HL-60 (cell line): ENCODE measurements around the gene SEC14L1.

Experiments
- DNase-seq, 2 experiments: peaks; one replicate each; pipeline ENCODE4 v3.0.0-alpha.2; 2010 to 2020; ENCODE audit warnings: low read depth in 1 of 2, low spot score in 1 of 2
- H3K27ac ChIP-seq: fragments of 250-450 bp; sonication (Bioruptor Pico); replicated peaks from 2 replicates; pipeline ENCODE4 v1.5.1; 2020; ENCODE audit warnings: mild to moderate bottlenecking, moderate library complexity
- H3K27me3 ChIP-seq: fragments of 250-450 bp; sonication (Bioruptor Pico); 2 replicates; pipeline ENCODE4 v1.5.1; 2021; ENCODE audit warnings: mild to moderate bottlenecking, moderate library complexity; ENCODE audit not compliant: insufficient read depth, poor library complexity, severe bottlenecking
- H3K4me3 ChIP-seq: replicated peaks from 2 replicates; pipeline ENCODE4 v1.5.1; 2011; ENCODE audit warnings: mild to moderate bottlenecking, control low read depth, low read length; ENCODE audit not compliant: insufficient read depth
- GABPA ChIP-seq: IDR thresholded peaks from 2 replicates; pipeline ENCODE4 v1.6.1; 2012; ENCODE audit warnings: low read depth
- POLR2AphosphoS5 ChIP-seq: IDR thresholded peaks from 2 replicates; pipeline ENCODE4 v1.6.1; 2012; ENCODE audit warnings: low read depth
- REST ChIP-seq: IDR thresholded peaks from 2 replicates; pipeline ENCODE4 v1.6.1; 2012; ENCODE audit warnings: low read depth; ENCODE audit not compliant: insufficient replicate concordance
- SPI1 ChIP-seq: IDR thresholded peaks from 2 replicates; pipeline ENCODE4 v1.6.1; 2012; ENCODE audit warnings: low read depth, mild to moderate bottlenecking, borderline replicate concordance
- TF ChIP-seq, protein P1 (sequence below): IDR thresholded peaks from one replicate; pipeline ENCODE4 v1.5.1; 2011; ENCODE audit warnings: low read length, control low read depth, inconsistent platforms; ENCODE audit not compliant: insufficient read depth

The SEC14L1 gene

DNA sequence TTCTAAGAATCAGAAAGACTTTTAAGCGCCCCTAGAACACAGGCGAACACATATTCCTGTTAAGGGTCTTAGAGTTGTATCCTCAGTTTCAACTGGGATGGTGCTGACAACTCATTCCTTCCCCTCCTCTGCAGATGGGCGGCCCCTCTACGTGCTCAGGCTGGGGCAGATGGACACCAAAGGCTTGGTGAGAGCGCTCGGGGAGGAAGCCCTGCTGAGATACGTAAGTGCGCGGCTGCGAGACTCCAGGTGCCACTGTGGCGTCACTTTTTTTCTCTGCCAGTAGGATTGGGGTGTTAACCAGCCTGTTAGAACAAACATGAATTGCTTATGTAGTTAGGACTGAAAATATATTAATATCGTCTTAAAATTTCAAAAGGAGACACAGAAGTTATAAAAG lies 62.7 kb downstream of the SEC14L1 start:
- H3K27me3 ChIP-seq, result no peaks in the 10 kb centered on the region
- DNase-seq, result no peak
- no peak overlapping the region for H3K4me3 ChIP-seq
- no peak overlapping the region for H3K27ac ChIP-seq
- TF ChIP-seq, protein P1, sequence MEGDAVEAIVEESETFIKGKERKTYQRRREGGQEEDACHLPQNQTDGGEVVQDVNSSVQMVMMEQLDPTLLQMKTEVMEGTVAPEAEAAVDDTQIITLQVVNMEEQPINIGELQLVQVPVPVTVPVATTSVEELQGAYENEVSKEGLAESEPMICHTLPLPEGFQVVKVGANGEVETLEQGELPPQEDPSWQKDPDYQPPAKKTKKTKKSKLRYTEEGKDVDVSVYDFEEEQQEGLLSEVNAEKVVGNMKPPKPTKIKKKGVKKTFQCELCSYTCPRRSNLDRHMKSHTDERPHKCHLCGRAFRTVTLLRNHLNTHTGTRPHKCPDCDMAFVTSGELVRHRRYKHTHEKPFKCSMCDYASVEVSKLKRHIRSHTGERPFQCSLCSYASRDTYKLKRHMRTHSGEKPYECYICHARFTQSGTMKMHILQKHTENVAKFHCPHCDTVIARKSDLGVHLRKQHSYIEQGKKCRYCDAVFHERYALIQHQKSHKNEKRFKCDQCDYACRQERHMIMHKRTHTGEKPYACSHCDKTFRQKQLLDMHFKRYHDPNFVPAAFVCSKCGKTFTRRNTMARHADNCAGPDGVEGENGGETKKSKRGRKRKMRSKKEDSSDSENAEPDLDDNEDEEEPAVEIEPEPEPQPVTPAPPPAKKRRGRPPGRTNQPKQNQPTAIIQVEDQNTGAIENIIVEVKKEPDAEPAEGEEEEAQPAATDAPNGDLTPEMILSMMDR, result no peak
- no peak for TF ChIP-seq POLR2AphosphoS5
- no peak for TF ChIP-seq SPI1
- TF ChIP-seq GABPA, result no peak
- TF ChIP-seq REST, result no peak

DNA sequence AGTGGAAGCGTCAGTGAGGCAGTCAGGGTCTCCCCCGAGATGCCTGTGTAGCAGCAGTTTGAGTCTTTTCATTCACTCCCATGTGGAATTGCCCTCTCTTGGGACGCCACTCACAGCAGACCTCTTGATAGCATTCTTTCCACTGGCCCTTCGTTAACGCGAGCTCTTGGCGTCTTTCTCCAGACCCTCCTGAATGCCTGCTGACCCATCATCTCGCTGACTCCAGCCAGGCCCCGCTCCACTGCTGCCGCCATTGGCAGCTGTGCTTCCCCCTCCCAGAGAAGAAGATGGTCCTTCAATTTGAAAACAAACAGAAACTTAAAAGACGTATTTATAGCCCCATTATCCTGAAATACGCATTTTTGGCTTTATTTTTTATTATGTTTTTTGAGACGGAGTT lies 63.1 kb downstream of the SEC14L1 start:
- no peak for DNase-seq

DNA sequence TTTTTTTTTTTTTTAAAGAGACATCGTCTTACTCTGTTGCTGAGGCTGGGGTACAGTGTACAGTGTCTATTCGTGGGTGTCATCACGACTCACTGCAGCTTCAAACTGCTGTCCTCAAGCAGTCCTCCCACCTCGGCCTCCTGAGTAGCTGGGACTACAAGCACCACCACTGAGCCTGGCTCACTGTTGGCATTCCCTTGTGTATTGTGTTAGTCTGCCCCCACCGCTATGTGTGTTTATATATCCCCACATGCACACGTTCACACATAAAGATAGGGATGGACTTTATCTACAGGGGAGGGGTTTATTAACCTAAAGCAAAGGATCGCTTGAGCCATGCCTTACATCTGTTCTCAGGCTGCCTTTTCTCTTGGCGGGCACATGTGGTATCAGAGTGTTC lies 63.8 kb downstream of the SEC14L1 start:
- TF ChIP-seq SPI1 (no peak), POLR2AphosphoS5 (no peak), GABPA (no peak), REST (no peak)
- TF ChIP-seq, protein P1, result no peak

More for the DNA sequence above, 63.1 kb downstream of the SEC14L1 start:
- Histone ChIP-seq H3K27me3 (no peaks in the 10 kb centered on the region), H3K27ac (no peak overlapping the region), H3K4me3 (no peak overlapping the region)
- TF ChIP-seq, protein P1, result no peak
- TF ChIP-seq SPI1 (no peak), POLR2AphosphoS5 (no peak), REST (no peak), GABPA (no peak)

More for the DNA sequence above, 63.8 kb downstream of the SEC14L1 start:
- no peak overlapping the region for H3K4me3 ChIP-seq
- H3K27ac ChIP-seq, result no peak overlapping the region
- DNase-seq, result no peak
- no peaks in the 10 kb centered on the region for H3K27me3 ChIP-seq
